Hepatocyte (in vitro differentiated cells): Measurements from ENCODE around the gene CPN2.

Source experiments
- CTCF ChIP-seq: fragments of 200-600 bp; sonication (generic); IDR thresholded peaks from 2 replicates; pipeline ENCODE4 v1.5.1; 2016; ENCODE audit warnings: antibody characterized with exemption, mild to moderate bottlenecking; ENCODE audit not compliant: poor library complexity
- EZH2 ChIP-seq: fragments of 200-600 bp; sonication (generic); IDR thresholded peaks from 2 replicates; pipeline ENCODE4 v1.6.1; 2016; ENCODE audit warnings: antibody characterized with exemption, mild to moderate bottlenecking, borderline replicate concordance
- EZH2phosphoT487 ChIP-seq: fragments of 200-600 bp; sonication (generic); IDR thresholded peaks from one replicate; pipeline ENCODE4 v1.6.1; 2018; ENCODE audit warnings: antibody characterized with exemption, mild to moderate bottlenecking, low read depth, moderate library complexity; ENCODE audit not compliant: unreplicated experiment, severe bottlenecking

GRCh38 chr3:194325424-194326153, 25.5 kb downstream of the CPN2 start:
- TF ChIP-seq CTCF = no peak
- TF ChIP-seq EZH2 = no peak
- no peak for TF ChIP-seq EZH2phosphoT487
